Measurements from ENCODE around the gene NQO2. TPM values are rescaled to one million over a fixed set of nuclear protein-coding genes. Genes with fewer than 3 reads are reported as not detected.

Gene NQO2
- total and polyA plus RNA-seq, 2 of the 13 experiments (the other 11 are each of a cell fraction or from before 2014, with no cell fraction given) = 32.2 to 56.5 TPM

GRCh38 chr6:3001146-3001772, 1.6 kb downstream of the NQO2 start:
- CTCF ChIA-PET (ENCODE audit: low intra/inter-chr PET ratio, low total read pairs) = interaction anchor here (1.9 kb wide), 1 partner anchor 52 kb away, joined by 9 read pairs; no protein-coding TSS in a partner anchor
- no TSS peak for BruUV-seq (replicated peaks)
- H3K36me3 ChIP-seq (replicated peaks in 1 of 2; ENCODE audit: control insufficient read depth in 1 of 2, insufficient read depth in 2 of 2, low read length in 2 of 2) = peaks cover 5 to 11% of the 10 kb centered on the region in 2 experiments; a peak in 3 of 5 replicates
- H3K27ac ChIP-seq (ENCODE audit: extremely low read length, insufficient read depth, low read length) = peak overlapping the region; percentile 43
- no peaks in the 10 kb centered on the region for H3K9me3 ChIP-seq (ENCODE audit: low read length)
- H4K20me1 ChIP-seq (ENCODE audit: insufficient read depth, low read length) = 0 out of 2 replicates have a peak, but pooled peaks cover 3% of the 10 kb centered on the region
- POLR2A ChIA-PET = interaction anchor here (0.7 to 5.7 kb wide), 13 partner anchors 9 to 250 kb away, joined by 3 to 122 read pairs (median 4); partner anchors contain the start of genes RIPK1, SERPINB1, SERPINB6 and SERPINB9
- peak overlapping the region; percentile 93 for H3K4me2 ChIP-seq (ENCODE audit: low read depth, low read length)
- H3K4me3 ChIP-seq (replicated peaks in 1 of 3; ENCODE audit: insufficient read depth in 1 of 3, low read depth in 2 of 3, low read length in 3 of 3) = 0 out of 6 replicates have a peak overlapping the region, but pooled peaks of 1 of the 3 experiments have one; percentile 24
- no peak overlapping the region for H3K9ac ChIP-seq (ENCODE audit: insufficient read depth, low read depth, low read length)
- peaks cover 6% of the 10 kb centered on the region for H3K79me2 ChIP-seq (ENCODE audit: insufficient read depth, low read length)
- no peak for FAIRE-seq
- no peak for DNase-seq (ENCODE audit: low spot score)
- in situ Hi-C loops (cut with HindIII; ENCODE audit: extremely low pct_ligation_motif_present, low pct_unique_long_range_greater_than_20kb) = no loop called here
- H3K4me1 ChIP-seq (ENCODE audit: insufficient read depth, low read length) = peaks cover 44% of the 10 kb centered on the region
- no peak for ATAC-seq
- H2AFZ ChIP-seq (ENCODE audit: low read length) = no peak overlapping the region
- no peaks in the 10 kb centered on the region; a peak in 1 of 5 replicates for H3K27me3 ChIP-seq (ENCODE audit: control insufficient read depth in 1 of 2, insufficient read depth in 2 of 2, low read length in 2 of 2)
- intact Hi-C loops (cut with micrococcal nuclease; ENCODE audit: unreplicated experiment) = loop anchor here (5.0 kb wide), 1 partner anchor 36 kb away; no protein-coding TSS in a partner anchor
- TF ChIP-seq ZNF589 (CRISPR knock-in tag; conservative IDR thresholded peaks at IDR 0.05) (no peak), EZH2 (conservative IDR thresholded peaks at IDR 0.05; ENCODE audit: low read depth, low read length) (no peak), ZNF33B (CRISPR knock-in tag; IDR thresholded peaks at IDR 0.05) (no peak), BHLHE40 (IDR thresholded peaks at IDR 0.05; ENCODE audit: low read length) (no peak), ZNF337 (CRISPR knock-in tag; IDR thresholded peaks at IDR 0.05; ENCODE audit: borderline replicate concordance, low read depth) (0 out of 2 replicates have a peak, but pooled peaks have one; percentile 19), RFXAP (CRISPR knock-in tag; IDR thresholded peaks at IDR 0.05; ENCODE audit: borderline replicate concordance) (0 out of 2 replicates have a peak, but pooled peaks have one; percentile 1), SOX5 (CRISPR knock-in tag; IDR thresholded peaks at IDR 0.05; ENCODE audit: borderline replicate concordance) (no peak), XBP1 (CRISPR knock-in tag; IDR thresholded peaks at IDR 0.05) (no peak), KAT2B (IDR thresholded peaks at IDR 0.05; ENCODE audit: borderline replicate concordance, low read depth, low read length) (no peak), KAT8 (CRISPR knock-in tag; IDR thresholded peaks at IDR 0.05) (no peak), ZNF792 (CRISPR knock-in tag; IDR thresholded peaks at IDR 0.05) (no peak), PCBP1 (IDR thresholded peaks at IDR 0.05; ENCODE audit: borderline replicate concordance, low read depth, low read length) (no peak), CC2D1A (CRISPR knock-in tag; IDR thresholded peaks at IDR 0.05) (no peak), UBTF (CRISPR knock-in tag; IDR thresholded peaks at IDR 0.05) (no peak), THYN1 (CRISPR knock-in tag; IDR thresholded peaks at IDR 0.05; ENCODE audit: borderline replicate concordance, low read depth) (no peak), FOXK2 (IDR thresholded peaks at IDR 0.05) (no peak)
- TF ChIP-seq, protein P1, sequence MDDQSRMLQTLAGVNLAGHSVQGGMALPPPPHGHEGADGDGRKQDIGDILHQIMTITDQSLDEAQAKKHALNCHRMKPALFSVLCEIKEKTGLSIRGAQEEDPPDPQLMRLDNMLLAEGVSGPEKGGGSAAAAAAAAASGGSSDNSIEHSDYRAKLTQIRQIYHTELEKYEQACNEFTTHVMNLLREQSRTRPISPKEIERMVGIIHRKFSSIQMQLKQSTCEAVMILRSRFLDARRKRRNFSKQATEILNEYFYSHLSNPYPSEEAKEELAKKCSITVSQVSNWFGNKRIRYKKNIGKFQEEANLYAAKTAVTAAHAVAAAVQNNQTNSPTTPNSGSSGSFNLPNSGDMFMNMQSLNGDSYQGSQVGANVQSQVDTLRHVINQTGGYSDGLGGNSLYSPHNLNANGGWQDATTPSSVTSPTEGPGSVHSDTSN (CRISPR knock-in tag; IDR thresholded peaks at IDR 0.05; ENCODE audit: borderline replicate concordance) = no peak
- TF ChIP-seq, protein P2, sequence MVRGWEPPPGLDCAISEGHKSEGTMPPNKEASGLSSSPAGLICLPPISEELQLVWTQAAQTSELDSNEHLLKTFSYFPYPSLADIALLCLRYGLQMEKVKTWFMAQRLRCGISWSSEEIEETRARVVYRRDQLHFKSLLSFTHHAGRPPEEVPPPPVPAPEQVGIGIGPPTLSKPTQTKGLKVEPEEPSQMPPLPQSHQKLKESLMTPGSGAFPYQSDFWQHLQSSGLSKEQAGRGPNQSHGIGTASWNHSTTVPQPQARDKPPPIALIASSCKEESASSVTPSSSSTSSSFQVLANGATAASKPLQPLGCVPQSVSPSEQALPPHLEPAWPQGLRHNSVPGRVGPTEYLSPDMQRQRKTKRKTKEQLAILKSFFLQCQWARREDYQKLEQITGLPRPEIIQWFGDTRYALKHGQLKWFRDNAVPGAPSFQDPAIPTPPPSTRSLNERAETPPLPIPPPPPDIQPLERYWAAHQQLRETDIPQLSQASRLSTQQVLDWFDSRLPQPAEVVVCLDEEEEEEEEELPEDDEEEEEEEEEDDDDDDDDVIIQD (CRISPR knock-in tag; IDR thresholded peaks at IDR 0.05; ENCODE audit: low read depth) = no peak
- TF ChIP-seq, protein P3, sequence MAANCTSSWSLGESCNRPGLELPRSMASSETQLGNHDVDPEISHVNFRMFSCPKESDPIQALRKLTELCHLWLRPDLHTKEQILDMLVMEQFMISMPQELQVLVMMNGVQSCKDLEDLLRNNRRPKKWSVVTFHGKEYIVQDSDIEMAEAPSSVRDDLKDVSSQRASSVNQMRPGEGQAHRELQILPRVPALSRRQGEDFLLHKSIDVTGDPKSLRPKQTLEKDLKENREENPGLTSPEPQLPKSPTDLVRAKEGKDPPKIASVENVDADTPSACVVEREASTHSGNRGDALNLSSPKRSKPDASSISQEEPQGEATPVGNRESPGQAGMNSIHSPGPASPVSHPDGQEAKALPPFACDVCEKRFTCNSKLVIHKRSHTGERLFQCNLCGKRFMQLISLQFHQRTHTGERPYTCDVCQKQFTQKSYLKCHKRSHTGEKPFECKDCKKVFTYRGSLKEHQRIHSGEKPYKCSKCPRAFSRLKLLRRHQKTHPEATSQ (CRISPR knock-in tag; IDR thresholded peaks at IDR 0.05; ENCODE audit: borderline replicate concordance) = 0 out of 2 replicates have a peak, but pooled peaks have one; percentile 8
- 83% methylated on average over 11 of the region's 11 CpGs for WGBS (ENCODE audit: low lambda C conversion rate)
